Endothelial cell of umbilical vein (primary cell): ENCODE measurements around the gene PRSS37. TPM values are rescaled to one million over a fixed set of nuclear protein-coding genes. Genes with fewer than 3 reads are reported as not detected.

Experiments
- BruUV-seq: library from RNA; stranded (reverse); fragments of 400-500 nt; replicated peaks from 2 replicates; lab custom pipeline; 2021; lab: Mats Ljungman, UMichigan
- CTCF ChIA-PET: fragments of 300-600, 350-600 bp; sonication (Branson Sonifier 250); formaldehyde crosslinking; loops from one replicate; lab custom pipeline; 2021; ENCODE audit warnings: antibody characterized with exemption, inconsistent platforms; lab: Charles Lee
- POLR2A ChIA-PET: fragments of 300-600, 350-600 bp; sonication (Branson Sonifier 250); formaldehyde crosslinking; loops from one replicate; lab custom pipeline; 2021; ENCODE audit warnings: antibody characterized with exemption, inconsistent platforms; lab: Charles Lee
- DNase-seq: peaks from one replicate; pipeline ENCODE4 v3.0.0-alpha.2; 2011; ENCODE audit warnings: low read depth, low spot score
- FAIRE-seq: peaks from 2 replicates; lab custom pipeline; 2011; peaks lifted over from hg19 to GRCh38; lab: Jason Lieb, UNC
- H2AFZ ChIP-seq: 2 replicates; pipeline ENCODE4 v1.6.0; 2012; ENCODE audit warnings: low read depth, low read length, control low read depth, inconsistent platforms
- H3K27ac ChIP-seq: 2 replicates; pipeline ENCODE4 v1.5.1; 2011; ENCODE audit warnings: low read depth, mild to moderate bottlenecking, control low read depth, low read length, moderate library complexity; ENCODE audit not compliant: insufficient read depth
- H3K27me3 ChIP-seq, 2 experiments: 2 replicates each; pipeline versions ENCODE4 v1.6.0 to v1.6.1; 2011; ENCODE audit warnings: low read length in 2 of 2, mixed read lengths in 1 of 2; ENCODE audit not compliant: control insufficient read depth in 2 of 2, insufficient read depth in 2 of 2
- H3K36me3 ChIP-seq, 2 experiments: 2 replicates in 1 of 2; 3 replicates in 1 of 2; pipeline ENCODE4 v1.5.1; 2011; ENCODE audit warnings: low read length in 2 of 2, mild to moderate bottlenecking in 1 of 2, moderate library complexity in 1 of 2; ENCODE audit not compliant: control insufficient read depth in 2 of 2, insufficient read depth in 2 of 2; ENCODE audit errors: extremely low read depth in 1 of 2
- H3K4me1 ChIP-seq: 3 replicates; pipeline ENCODE4 v1.5.1; 2011; ENCODE audit warnings: mild to moderate bottlenecking, low read length; ENCODE audit not compliant: control insufficient read depth, insufficient read depth; ENCODE audit errors: extremely low read depth
- H3K4me2 ChIP-seq: 2 replicates; pipeline ENCODE4 v1.6.1; 2011; ENCODE audit warnings: low read length, control low read depth, mixed read lengths; ENCODE audit not compliant: insufficient read depth
- H3K4me3 ChIP-seq, 3 experiments: fragments of 200-600 bp in 1 of 3; sonication (generic), shearing (Covaris generic) in 1 of 3; replicated peaks in 1 of 3; 2 replicates each; pipeline ENCODE4 v1.5.1; 2011 to 2016; ENCODE audit warnings: control low read depth in 3 of 3, low read length in 3 of 3, mild to moderate bottlenecking in 2 of 3, inconsistent platforms in 1 of 3, low read depth in 1 of 3, moderate library complexity in 1 of 3; ENCODE audit not compliant: insufficient read depth in 1 of 3
- H3K79me2 ChIP-seq: 2 replicates; pipeline ENCODE4 v1.6.0; 2012; ENCODE audit warnings: low read length, inconsistent platforms; ENCODE audit not compliant: control insufficient read depth, insufficient read depth
- H3K9ac ChIP-seq: replicated peaks from 2 replicates; pipeline ENCODE3; 2011; ENCODE audit warnings: low read length, control low read depth; ENCODE audit not compliant: insufficient read depth; ENCODE audit errors: extremely low read depth
- H3K9me1 ChIP-seq: replicated peaks from 3 replicates; pipeline ENCODE4 v1.6.0; 2011; ENCODE audit warnings: mild to moderate bottlenecking, low read length; ENCODE audit not compliant: control insufficient read depth, insufficient read depth; ENCODE audit errors: extremely low read depth
- H3K9me3 ChIP-seq: replicated peaks from 2 replicates; pipeline ENCODE4 v1.5.1; 2012; ENCODE audit warnings: low read length, inconsistent platforms; ENCODE audit not compliant: control insufficient read depth, insufficient read depth
- H4K20me1 ChIP-seq: replicated peaks from 2 replicates; pipeline ENCODE3; 2011; ENCODE audit warnings: mild to moderate bottlenecking, low read length; ENCODE audit not compliant: control insufficient read depth, insufficient read depth; ENCODE audit errors: extremely low read depth
- CTCF ChIP-seq, 2 donors: IDR thresholded peaks; 1 replicate in 1 of 2; 2 replicates in 1 of 2; pipeline ENCODE4 v1.5.1; 2011; ENCODE audit warnings: low read length in 2 of 2, mild to moderate bottlenecking in 2 of 2, moderate library complexity in 2 of 2, control low read depth in 1 of 2, inconsistent platforms in 1 of 2, low read depth in 1 of 2; ENCODE audit not compliant: insufficient read depth in 1 of 2; ENCODE audit errors: extremely low read depth in 1 of 2
- EZH2 ChIP-seq: IDR thresholded peaks from 2 replicates; pipeline ENCODE4 v1.6.1; 2012; ENCODE audit warnings: borderline replicate concordance, low read depth, mild to moderate bottlenecking, moderate library complexity, low read length, inconsistent platforms; ENCODE audit not compliant: severe bottlenecking
- FOS ChIP-seq: IDR thresholded peaks from 2 replicates; pipeline ENCODE4 v1.6.1; 2011; ENCODE audit warnings: mild to moderate bottlenecking, low read length, moderate library complexity, borderline replicate concordance; ENCODE audit not compliant: insufficient read depth
- GATA2 ChIP-seq: IDR thresholded peaks from 2 replicates; pipeline ENCODE4 v1.7.0; 2011; ENCODE audit warnings: low read depth, mild to moderate bottlenecking, moderate library complexity, mixed read lengths, low read length; ENCODE audit not compliant: insufficient read length, insufficient read depth
- JUN ChIP-seq: IDR thresholded peaks from 2 replicates; pipeline ENCODE4 v1.6.1; 2011; ENCODE audit warnings: borderline replicate concordance, low read depth; ENCODE audit not compliant: insufficient read length, insufficient read depth
- MAX ChIP-seq: IDR thresholded peaks from 2 replicates; pipeline ENCODE4 v1.6.1; 2011; ENCODE audit not compliant: insufficient read depth, insufficient read length
- MYC ChIP-seq: IDR thresholded peaks from one replicate; pipeline ENCODE4 v1.6.1; 2011; ENCODE audit warnings: mild to moderate bottlenecking, low read depth, low read length
- POLR2A ChIP-seq: IDR thresholded peaks from 2 replicates; pipeline ENCODE4 v1.6.1; 2012; ENCODE audit warnings: low read depth, mild to moderate bottlenecking, control low read depth, low read length
- POLR2AphosphoS5 ChIP-seq: IDR thresholded peaks from 2 replicates; pipeline ENCODE4 v1.6.1; 2012; ENCODE audit warnings: low read depth, mild to moderate bottlenecking, control low read depth, low read length, moderate library complexity; ENCODE audit not compliant: insufficient read depth
- dilution Hi-C: fragments of 300-500 bp; cut with MboI; formaldehyde crosslinking; loops from one replicate; pipeline ENCODE4 v1.15.0; 2019; ENCODE audit warnings: low sequenced_read_pairs; ENCODE audit not compliant: extremely low pct_ligation_motif_present
- intact Hi-C: fragments of 100-400 bp; cut with micrococcal nuclease; formaldehyde crosslinking; loops from one replicate; pipeline ENCODE4 v1.10.0; 2022
- polyA plus RNA-seq, 4 experiments: library from polyadenylated mRNA; depleted of rRNA in 3 of 4; stranded (reverse) in 3 of 4; unstranded in 1 of 4; fragments of >200 nt; gene quantifications; 2 replicates each; pipeline versions ENCODE4 v1.2.1 to v1.2.3, GENCODE V29; 2011 to 2012; ENCODE audit warnings: missing spikeins in 1 of 4
- total RNA-seq: library from RNA; stranded (reverse); gene quantifications from 2 replicates; pipeline ENCODE4 v1.2.3, GENCODE V29; 2021

PRSS37 gene
- total and polyA plus RNA-seq, 2 donors (not counting 3 experiments of a cell fraction or from before 2014, with no cell fraction given), result not detected

GRCh38 chr7:141839256-141839655 lies 2.0 kb downstream of the PRSS37 start:
- Histone ChIP-seq H3K36me3 (no peaks in the 10 kb centered on the region), H3K9ac (no peak overlapping the region), H4K20me1 (no peaks in the 10 kb centered on the region), H3K27ac (no peak overlapping the region), H3K4me2 (no peak overlapping the region), H3K9me1 (no peaks in the 10 kb centered on the region), H3K79me2 (no peaks in the 10 kb centered on the region), H3K9me3 (no peaks in the 10 kb centered on the region), H2AFZ (no peak overlapping the region), H3K4me3 (no peak overlapping the region), H3K4me1 (no peaks in the 10 kb centered on the region), H3K27me3 (no peaks in the 10 kb centered on the region)
- ChIA-PET POLR2A (no interaction called here), CTCF (no interaction called here)
- dilution Hi-C loops, result no loop called here
- no peak for FAIRE-seq
- no TSS peak for BruUV-seq
- intact Hi-C loops, result no loop called here
- TF ChIP-seq MAX (no peak), GATA2 (no peak), FOS (no peak), CTCF (IDR thresholded peaks at IDR 0.05; ENCODE audit: extremely low read depth in 1 of 2, insufficient read depth in 1 of 2, low read depth in 1 of 2, low read length in 2 of 2) (no peak), POLR2AphosphoS5 (no peak), EZH2 (no peak), JUN (no peak), MYC (no peak), POLR2A (no peak)
- no peak for DNase-seq
